Cerebellar cortex (tissue), 1 donor: ENCODE measurements around the gene SAMMSON.

ENCODE experiments used
- DNase-seq: peaks from one replicate; pipeline ENCODE4 v3.0.0-alpha.2; 2015; ENCODE audit warnings: low spot score

The SAMMSON gene

GRCh38 chr3:69999140-70000027 is at the start of gene SAMMSON:
TSS of gene SAMMSON (plus strand) at chr3:69999733.
- no peak for DNase-seq

- DNase-seq: no peak
Observed at GRCh38 chr3:69951616-69952015, 47.9 kb upstream of the SAMMSON start.

- no peak for DNase-seq
Observed at GRCh38 chr3:69959581-69959980, 40.0 kb upstream of the SAMMSON start.

- DNase-seq: no peak
Observed at GRCh38 chr3:69961706-69962439, 37.7 kb upstream of the SAMMSON start.

- no peak for DNase-seq
Observed at GRCh38 chr3:69963643-69964042, 35.9 kb upstream of the SAMMSON start.

- DNase-seq: no peak
Observed at GRCh38 chr3:69967156-69967555, 32.4 kb upstream of the SAMMSON start.

- DNase-seq: no peak
Observed at GRCh38 chr3:69970827-69971226, 28.7 kb upstream of the SAMMSON start.

- no peak for DNase-seq
Observed at GRCh38 chr3:69972672-69973071, 26.9 kb upstream of the SAMMSON start.

GRCh38 chr3:69976021-69976420 is 23.5 kb upstream of the SAMMSON start:
- no peak for DNase-seq

- no peak for DNase-seq
Observed at GRCh38 chr3:69983546-69984265, 15.8 kb upstream of the SAMMSON start.

GRCh38 chr3:69985266-69985665 is 14.3 kb upstream of the SAMMSON start:
- DNase-seq: no peak

- no peak for DNase-seq
Observed at GRCh38 chr3:69986419-69986818, 13.1 kb upstream of the SAMMSON start.

- DNase-seq: no peak
Observed at GRCh38 chr3:69987833-69988232, 11.7 kb upstream of the SAMMSON start.

GRCh38 chr3:69993757-69994156 is 5.8 kb upstream of the SAMMSON start:
- DNase-seq: no peak

GRCh38 chr3:69994919-69995318 is 4.6 kb upstream of the SAMMSON start:
- no peak for DNase-seq

- DNase-seq: no peak
Observed at GRCh38 chr3:69997631-69998307, 1.8 kb upstream of the SAMMSON start.

- no peak for DNase-seq
Observed at GRCh38 chr3:69998759-69999139, 784 bp upstream of the SAMMSON start.

- DNase-seq: no peak
Observed at GRCh38 chr3:70000028-70000410, 486 bp downstream of the SAMMSON start.

GRCh38 chr3:70000563-70001081 is 1.1 kb downstream of the SAMMSON start:
- no peak for DNase-seq

- no peak for DNase-seq
Observed at GRCh38 chr3:70003119-70003518, 3.6 kb downstream of the SAMMSON start.

GRCh38 chr3:70006089-70006488 is 6.6 kb downstream of the SAMMSON start:
- no peak for DNase-seq

- no peak for DNase-seq
Observed at GRCh38 chr3:70010346-70010745, 10.8 kb downstream of the SAMMSON start.
